ENCODE measurements around the gene LACRT.
"Not testable (repeated sequence)": the region's sequence is repeated elsewhere in the genome, so short reads cannot be mapped to it uniquely, and the experiment has no call there.

The LACRT gene

DNA sequence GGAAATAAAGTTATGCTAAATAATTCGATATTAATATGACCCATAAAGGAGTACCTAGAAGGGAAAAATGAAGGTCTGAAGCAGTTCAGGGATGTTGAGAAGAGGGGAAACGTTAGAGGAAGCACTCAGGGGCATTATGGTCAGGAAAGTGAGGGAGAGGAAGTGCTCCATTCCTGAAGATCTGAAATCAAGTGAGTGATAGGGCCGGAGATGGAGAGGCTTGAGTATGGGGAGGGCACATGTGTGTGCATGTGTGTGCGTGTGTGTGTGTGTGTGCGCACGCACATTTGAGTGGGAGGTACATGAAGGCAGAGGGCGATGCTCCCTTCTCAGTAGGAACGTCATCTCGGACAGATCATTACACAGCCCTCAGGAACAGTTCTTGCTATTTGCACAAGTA, 18.3 kb upstream of the LACRT start:
- H3K27ac ChIP-seq = no peak overlapping the region
- TF ChIP-seq CTCF (conservative IDR thresholded peaks at IDR 0.05) = no peak

DNA sequence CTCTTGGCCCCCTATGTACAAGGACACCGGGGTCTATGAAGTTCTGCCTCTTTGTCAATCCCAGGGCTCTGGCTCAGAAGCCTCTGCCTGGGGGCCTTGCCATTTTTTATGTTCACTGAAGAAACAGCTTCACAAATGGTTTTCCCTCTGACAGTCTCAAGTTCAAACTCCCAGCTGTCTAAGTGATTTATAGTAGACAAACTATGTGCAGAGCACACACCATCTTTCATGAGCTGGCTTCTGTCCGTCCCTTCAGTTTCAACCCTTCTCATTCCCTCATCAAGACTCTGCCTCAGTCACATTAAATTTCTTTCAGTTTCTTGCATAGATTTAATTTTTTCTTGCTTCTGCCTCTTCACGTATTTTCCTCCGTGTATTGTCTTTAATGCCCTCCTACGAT, 16.2 kb upstream of the LACRT start:
- no peak for TF ChIP-seq CTCF (conservative IDR thresholded peaks at IDR 0.05)
- no peak overlapping the region for H3K27ac ChIP-seq

GRCh38 chr12:54650409-54650808, 15.7 kb upstream of the LACRT start:
- H3K27ac ChIP-seq = no peak overlapping the region
- TF ChIP-seq CTCF (conservative IDR thresholded peaks at IDR 0.05) = no peak

- TF ChIP-seq CTCF (conservative IDR thresholded peaks at IDR 0.05) = no peak
- H3K27ac ChIP-seq = no peak overlapping the region
Measured at GRCh38 chr12:54649825-54650224, 15.1 kb upstream of the LACRT start.

DNA sequence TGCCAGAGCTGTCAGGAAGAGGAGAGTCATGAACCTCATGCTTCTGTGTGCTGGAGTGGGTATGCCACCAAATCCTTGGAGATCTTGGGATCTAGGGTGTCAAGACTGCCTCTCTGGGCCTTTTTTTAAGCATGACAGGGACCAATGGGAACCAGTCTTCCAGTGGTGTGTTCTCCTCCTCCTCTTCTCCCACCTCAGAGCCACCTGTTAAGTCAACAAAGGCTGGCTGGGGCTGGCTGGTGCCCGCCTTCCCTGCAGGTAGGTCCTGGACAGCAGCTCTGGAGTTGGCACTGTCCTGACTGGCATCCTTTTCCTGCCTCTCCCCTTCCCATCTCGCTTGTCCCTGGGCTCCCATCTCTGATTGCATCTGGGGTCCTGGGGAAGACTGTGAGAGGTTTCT, 13.6 kb upstream of the LACRT start, which contains the start of gene DCD:
Gene DCD (minus strand): TSS at position 101 of the 400 bp plus-strand sequence. CDS start 62 bp downstream, at position 39.
- no peak for TF ChIP-seq CTCF (conservative IDR thresholded peaks at IDR 0.05)
- H3K27ac ChIP-seq = no peak within 1 kb of the TSS

DNA sequence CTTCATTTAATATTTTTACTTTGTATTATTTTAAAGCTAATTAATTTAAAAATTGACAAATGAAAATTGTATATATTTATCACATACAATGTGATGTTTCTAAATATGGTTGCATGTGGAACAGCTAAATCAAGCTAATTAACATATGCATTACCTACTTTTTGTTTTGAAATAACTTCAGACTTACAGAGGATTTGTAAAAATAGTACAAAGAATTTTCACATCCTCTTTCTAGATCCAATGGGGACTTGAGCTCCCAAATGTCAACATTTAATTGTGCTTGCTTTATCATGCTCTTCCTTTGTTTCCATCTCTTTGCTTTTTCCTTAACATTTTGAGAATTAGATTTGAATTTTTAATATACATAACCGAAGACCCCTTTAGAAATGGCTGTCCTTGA, 6.9 kb upstream of the LACRT start:
- TF ChIP-seq CTCF (conservative IDR thresholded peaks at IDR 0.05) = no peak
- H3K27ac ChIP-seq = no peak overlapping the region

DNA sequence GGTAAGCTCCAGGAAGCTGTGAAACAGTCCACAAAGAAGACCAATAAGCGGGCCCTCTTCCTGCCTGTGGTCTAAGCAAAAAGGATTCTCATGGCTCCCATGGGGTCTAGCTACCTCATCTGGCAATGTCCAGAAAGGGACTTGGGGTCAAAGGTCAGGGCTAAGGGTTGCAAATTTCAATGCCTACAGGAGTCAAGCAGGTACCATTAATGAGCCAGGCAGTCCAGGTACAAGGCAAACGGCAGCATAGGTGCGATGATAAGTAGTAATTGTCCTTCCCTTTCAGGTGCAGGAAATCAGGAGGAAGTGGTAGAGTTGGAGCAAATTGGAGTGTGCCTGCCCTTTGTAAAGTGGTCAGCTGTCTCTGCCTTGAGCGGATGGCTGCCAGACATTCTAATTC, 6.4 kb upstream of the LACRT start:
- H3K27ac ChIP-seq = no peak overlapping the region
- no peak for TF ChIP-seq CTCF (conservative IDR thresholded peaks at IDR 0.05)

GRCh38 chr12:54639112-54639511, 4.4 kb upstream of the LACRT start:
- H3K27ac ChIP-seq = not testable (repeated sequence)
